HepG2 (cell line): ENCODE results near the gene JPH4. TPM values are rescaled to one million over a fixed set of nuclear protein-coding genes. Genes with fewer than 3 reads are reported as not detected.

Experiments used
- AHR ChIP-seq: IDR thresholded peaks from 2 replicates; pipeline ENCODE4 v1.6.1; 2018; ENCODE audit warnings: missing genetic modification reagents, missing compliant biosample characterization
- ELF3 ChIP-seq: IDR thresholded peaks from 2 replicates; pipeline ENCODE4 v1.6.1; 2016; ENCODE audit warnings: missing genetic modification reagents, missing compliant biosample characterization
- GABPB1 ChIP-seq: IDR thresholded peaks from 2 replicates; pipeline ENCODE4 v1.6.1; 2016; ENCODE audit warnings: mild to moderate bottlenecking, missing genetic modification reagents, moderate library complexity, missing compliant biosample characterization
- MEIS2 ChIP-seq: sonication (generic); formaldehyde crosslinking; IDR thresholded peaks from 2 replicates; pipeline ENCODE4 v1.9.0; 2021; ENCODE audit warnings: mild to moderate bottlenecking, missing genetic modification reagents
- MIER2 ChIP-seq: IDR thresholded peaks from 2 replicates; pipeline ENCODE4 v1.6.1; 2016; ENCODE audit warnings: missing biosample characterization, missing genetic modification reagents
- NONO ChIP-seq, 2 experiments: fragments of 450-650 bp in 1 of 2; sonication (generic) in 1 of 2; formaldehyde crosslinking in 1 of 2; IDR thresholded peaks in 1 of 2; conservative IDR thresholded peaks in 1 of 2; 2 replicates each; pipeline versions ENCODE4 v1.6.1 to v1.8.0; 2017 to 2022; ENCODE audit warnings: mild to moderate bottlenecking in 1 of 2, missing genetic modification reagents in 1 of 2, moderate library complexity in 1 of 2
- POGZ ChIP-seq: sonication (generic); formaldehyde crosslinking; IDR thresholded peaks from 2 replicates; pipeline ENCODE4 v1.4.0; 2020; ENCODE audit warnings: mild to moderate bottlenecking, missing genetic modification reagents
- PTBP1 ChIP-seq: fragments of 200-400 bp; formaldehyde crosslinking; IDR thresholded peaks from 2 replicates; pipeline ENCODE4 v1.6.1; 2018; ENCODE audit warnings: low read length, low read depth; ENCODE audit not compliant: poor library complexity, severe bottlenecking
- RXRA ChIP-seq: sonication (generic); formaldehyde crosslinking; IDR thresholded peaks from 2 replicates; pipeline ENCODE4 v1.5.1; 2020; ENCODE audit warnings: missing genetic modification reagents
- THAP9 ChIP-seq: sonication (generic); formaldehyde crosslinking; IDR thresholded peaks from 2 replicates; pipeline ENCODE4; 2020; ENCODE audit warnings: missing genetic modification reagents, mild to moderate bottlenecking, borderline replicate concordance
- ZKSCAN1 ChIP-seq: fragments of 150-350 bp; IDR thresholded peaks from 2 replicates; pipeline ENCODE4 v1.6.1; 2014; ENCODE audit warnings: low read length
- polyA plus RNA-seq, 8 experiments: library from polyadenylated mRNA; depleted of rRNA in 3 of 8; stranded (reverse) in 7 of 8; unstranded in 1 of 8; fragments of >200 nt; fragmentation: Illumina TruSeq in 4 of 8; extraction: Trizol in 4 of 8; gene quantifications; 2 replicates each; pipeline versions ENCODE4 v1.2.1 to v1.2.3, GENCODE V29; 2011 to 2016; ENCODE audit warnings: low read depth in 4 of 8, missing spikeins in 1 of 8, mixed read lengths in 1 of 8; ENCODE audit not compliant: insufficient read depth in 1 of 8
- total RNA-seq, 5 experiments: library from RNA; depleted of rRNA; stranded (reverse); fragments of >200 nt; fragmentation: Illumina TruSeq; extraction: Trizol; gene quantifications; 2 replicates each; pipeline ENCODE4 v1.2.3, GENCODE V29; 2016; ENCODE audit warnings: low read depth in 1 of 5
- TF ChIP-seq, protein P1 (sequence below): sonication (generic); formaldehyde crosslinking; IDR thresholded peaks from 2 replicates; pipeline ENCODE4 v1.8.1; 2023; ENCODE audit warnings: mild to moderate bottlenecking, moderate library complexity, missing genetic modification reagents
- TF ChIP-seq, protein P2 (sequence below): sonication (generic); formaldehyde crosslinking; IDR thresholded peaks from 2 replicates; pipeline ENCODE4 v1.4.0; 2020; ENCODE audit warnings: missing genetic modification reagents, mild to moderate bottlenecking, borderline replicate concordance
- TF ChIP-seq, protein P3 (sequence below): sonication (generic); formaldehyde crosslinking; IDR thresholded peaks from 2 replicates; pipeline ENCODE4 v1.4.0; 2020; ENCODE audit warnings: missing genetic modification reagents; ENCODE audit errors: not compliant biosample characterization
- TF ChIP-seq, protein P4 (sequence below): sonication (generic); formaldehyde crosslinking; IDR thresholded peaks from 2 replicates; pipeline ENCODE4 v1.4.0; 2020; ENCODE audit warnings: low read depth, missing genetic modification reagents

Gene JPH4
- total and polyA plus RNA-seq, 2 of the 13 experiments (the other 11 are each of a cell fraction or from before 2014, with no cell fraction given), result 0.08 to 0.22 TPM

DNA sequence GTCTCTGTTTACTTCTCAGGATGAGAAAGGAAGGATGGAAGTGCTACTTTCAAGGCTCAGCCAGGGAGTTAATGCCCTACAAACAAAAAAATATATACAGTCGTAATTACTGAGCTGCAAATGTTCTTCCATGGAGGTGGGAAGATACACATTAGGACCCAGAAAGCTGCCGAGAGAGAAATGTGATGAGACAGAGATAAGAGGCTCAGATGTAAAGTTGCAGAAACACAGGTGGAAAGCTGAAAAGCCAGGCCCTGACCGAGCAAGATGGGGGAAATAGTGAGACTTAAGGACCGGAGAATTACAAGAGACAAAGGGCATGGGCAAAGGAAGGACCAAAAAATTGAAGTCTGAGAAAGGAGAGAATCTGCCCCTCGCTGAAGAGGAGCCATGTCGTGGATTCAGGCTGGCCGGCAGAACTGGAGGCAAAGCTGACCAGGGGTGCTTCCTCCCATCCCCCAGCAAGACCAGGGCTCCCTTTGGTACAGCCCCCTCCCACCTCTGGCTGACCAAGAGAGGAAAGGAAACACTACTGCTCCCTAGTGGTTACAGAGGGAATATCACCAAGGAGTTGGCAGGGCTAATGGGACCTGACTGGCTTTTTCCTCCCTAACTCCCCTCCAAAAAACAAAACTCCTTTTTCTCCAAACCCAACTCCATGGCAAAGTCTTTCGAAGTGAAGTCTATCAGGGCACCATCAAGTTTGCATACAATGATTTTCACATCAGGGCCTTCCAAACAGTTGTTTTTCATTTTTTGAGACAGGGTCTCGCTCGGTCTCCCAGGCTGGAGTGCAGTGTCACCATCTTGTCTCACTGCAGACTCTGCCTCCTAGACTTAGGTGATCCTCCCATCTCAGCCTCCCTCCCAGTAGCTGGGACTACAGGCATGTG, 39.1 kb downstream of the JPH4 start (continued):
- TF ChIP-seq, protein P1, sequence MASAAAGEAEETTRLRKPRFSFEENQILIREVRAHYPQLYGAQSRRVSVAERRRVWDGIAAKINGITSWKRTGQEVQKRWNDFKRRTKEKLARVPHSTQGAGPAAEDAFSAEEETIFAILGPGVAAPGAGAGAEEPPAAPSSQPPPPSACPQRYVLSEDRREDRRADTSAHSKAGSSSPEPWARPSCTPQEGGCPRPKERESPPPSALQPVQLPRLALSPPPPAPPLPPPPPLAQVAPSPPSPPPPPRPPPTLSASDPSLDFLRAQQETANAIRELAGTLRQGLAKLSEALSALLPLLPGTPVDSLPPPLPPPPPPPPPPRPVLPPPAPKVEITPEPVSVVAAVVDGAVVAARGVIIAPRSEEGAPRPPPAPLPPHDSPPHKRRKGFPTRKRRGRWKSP (CRISPR knock-in tag), result no peak
- no peak for TF ChIP-seq ZKSCAN1
- TF ChIP-seq, protein P2, sequence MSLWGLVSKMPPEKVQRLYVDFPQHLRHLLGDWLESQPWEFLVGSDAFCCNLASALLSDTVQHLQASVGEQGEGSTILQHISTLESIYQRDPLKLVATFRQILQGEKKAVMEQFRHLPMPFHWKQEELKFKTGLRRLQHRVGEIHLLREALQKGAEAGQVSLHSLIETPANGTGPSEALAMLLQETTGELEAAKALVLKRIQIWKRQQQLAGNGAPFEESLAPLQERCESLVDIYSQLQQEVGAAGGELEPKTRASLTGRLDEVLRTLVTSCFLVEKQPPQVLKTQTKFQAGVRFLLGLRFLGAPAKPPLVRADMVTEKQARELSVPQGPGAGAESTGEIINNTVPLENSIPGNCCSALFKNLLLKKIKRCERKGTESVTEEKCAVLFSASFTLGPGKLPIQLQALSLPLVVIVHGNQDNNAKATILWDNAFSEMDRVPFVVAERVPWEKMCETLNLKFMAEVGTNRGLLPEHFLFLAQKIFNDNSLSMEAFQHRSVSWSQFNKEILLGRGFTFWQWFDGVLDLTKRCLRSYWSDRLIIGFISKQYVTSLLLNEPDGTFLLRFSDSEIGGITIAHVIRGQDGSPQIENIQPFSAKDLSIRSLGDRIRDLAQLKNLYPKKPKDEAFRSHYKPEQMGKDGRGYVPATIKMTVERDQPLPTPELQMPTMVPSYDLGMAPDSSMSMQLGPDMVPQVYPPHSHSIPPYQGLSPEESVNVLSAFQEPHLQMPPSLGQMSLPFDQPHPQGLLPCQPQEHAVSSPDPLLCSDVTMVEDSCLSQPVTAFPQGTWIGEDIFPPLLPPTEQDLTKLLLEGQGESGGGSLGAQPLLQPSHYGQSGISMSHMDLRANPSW, result no peak
- peak; percentile 24; the same call in 1 of the 2 replicates for TF ChIP-seq MIER2 (CRISPR knock-in tag)
- no peak for TF ChIP-seq ELF3 (CRISPR knock-in tag)
- no peak for TF ChIP-seq NONO (IDR thresholded peaks at IDR 0.05)
- TF ChIP-seq NONO (CRISPR knock-in tag; conservative IDR thresholded peaks at IDR 0.05), result no peak
- TF ChIP-seq, protein P3, sequence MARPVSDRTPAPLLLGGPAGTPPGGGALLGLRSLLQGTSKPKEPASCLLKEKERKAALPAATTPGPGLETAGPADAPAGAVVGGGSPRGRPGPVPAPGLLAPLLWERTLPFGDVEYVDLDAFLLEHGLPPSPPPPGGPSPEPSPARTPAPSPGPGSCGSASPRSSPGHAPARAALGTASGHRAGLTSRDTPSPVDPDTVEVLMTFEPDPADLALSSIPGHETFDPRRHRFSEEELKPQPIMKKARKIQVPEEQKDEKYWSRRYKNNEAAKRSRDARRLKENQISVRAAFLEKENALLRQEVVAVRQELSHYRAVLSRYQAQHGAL (CRISPR knock-in tag), result no peak
- TF ChIP-seq PTBP1, result no peak
- TF ChIP-seq THAP9 (CRISPR knock-in tag), result 0 out of 2 replicates have a peak, but pooled peaks have one; percentile 62
- TF ChIP-seq POGZ (CRISPR knock-in tag), result 0 out of 2 replicates have a peak, but pooled peaks have one; percentile 11
- TF ChIP-seq RXRA (CRISPR knock-in tag), result 0 out of 2 replicates have a peak, but pooled peaks have one; percentile 18
- TF ChIP-seq GABPB1 (CRISPR knock-in tag), result peak; percentile 36; the same call in 1 of the 2 replicates
- peak; percentile 68; the same call in 1 of the 2 replicates for TF ChIP-seq AHR (CRISPR knock-in tag)
- TF ChIP-seq MEIS2 (CRISPR knock-in tag), result peak; percentile 28; the same call in 1 of the 2 replicates
- TF ChIP-seq, protein P4, sequence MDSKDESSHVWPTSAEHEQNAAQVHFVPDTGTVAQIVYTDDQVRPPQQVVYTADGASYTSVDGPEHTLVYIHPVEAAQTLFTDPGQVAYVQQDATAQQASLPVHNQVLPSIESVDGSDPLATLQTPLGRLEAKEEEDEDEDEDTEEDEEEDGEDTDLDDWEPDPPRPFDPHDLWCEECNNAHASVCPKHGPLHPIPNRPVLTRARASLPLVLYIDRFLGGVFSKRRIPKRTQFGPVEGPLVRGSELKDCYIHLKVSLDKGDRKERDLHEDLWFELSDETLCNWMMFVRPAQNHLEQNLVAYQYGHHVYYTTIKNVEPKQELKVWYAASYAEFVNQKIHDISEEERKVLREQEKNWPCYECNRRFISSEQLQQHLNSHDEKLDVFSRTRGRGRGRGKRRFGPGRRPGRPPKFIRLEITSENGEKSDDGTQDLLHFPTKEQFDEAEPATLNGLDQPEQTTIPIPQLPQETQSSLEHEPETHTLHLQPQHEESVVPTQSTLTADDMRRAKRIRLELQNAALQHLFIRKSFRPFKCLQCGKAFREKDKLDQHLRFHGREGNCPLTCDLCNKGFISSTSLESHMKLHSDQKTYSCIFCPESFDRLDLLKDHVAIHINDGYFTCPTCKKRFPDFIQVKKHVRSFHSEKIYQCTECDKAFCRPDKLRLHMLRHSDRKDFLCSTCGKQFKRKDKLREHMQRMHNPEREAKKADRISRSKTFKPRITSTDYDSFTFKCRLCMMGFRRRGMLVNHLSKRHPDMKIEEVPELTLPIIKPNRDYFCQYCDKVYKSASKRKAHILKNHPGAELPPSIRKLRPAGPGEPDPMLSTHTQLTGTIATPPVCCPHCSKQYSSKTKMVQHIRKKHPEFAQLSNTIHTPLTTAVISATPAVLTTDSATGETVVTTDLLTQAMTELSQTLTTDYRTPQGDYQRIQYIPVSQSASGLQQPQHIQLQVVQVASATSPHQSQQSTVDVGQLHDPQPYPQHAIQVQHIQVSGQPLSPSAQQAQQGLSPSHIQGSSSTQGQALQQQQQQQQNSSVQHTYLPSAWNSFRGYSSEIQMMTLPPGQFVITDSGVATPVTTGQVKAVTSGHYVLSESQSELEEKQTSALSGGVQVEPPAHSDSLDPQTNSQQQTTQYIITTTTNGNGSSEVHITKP (CRISPR knock-in tag), result peak; percentile 37; the same call in 1 of the 2 replicates
